K562 (cell line): ENCODE data around the gene POP5. TPM values are rescaled to one million over a fixed set of nuclear protein-coding genes. Genes with fewer than 3 reads are reported as not detected.

Source experiments
- CGGBP1 ChIP-seq: fragments of 250-450 bp; sonication (Bioruptor Pico); IDR thresholded peaks from 2 replicates; pipeline ENCODE4 v1.9.0; 2021; ENCODE audit warnings: mild to moderate bottlenecking
- CREB1 ChIP-seq, 2 experiments: sonication (generic) in 1 of 2; formaldehyde crosslinking in 1 of 2; IDR thresholded peaks; 2 replicates each; pipeline versions ENCODE4 v1.6.1 to v1.8.0; 2012 to 2022; ENCODE audit warnings: inconsistent platforms in 1 of 2, mild to moderate bottlenecking in 1 of 2, missing genetic modification reagents in 1 of 2, moderate library complexity in 1 of 2
- FOSL1 ChIP-seq: fragments of 200-800 bp; sonication (Bioruptor generic); conservative IDR thresholded peaks from 2 replicates; pipeline ENCODE4 v1.6.1; 2016; ENCODE audit warnings: missing genetic modification characterization, missing compliant biosample characterization
- GATAD2A ChIP-seq: fragments of 450-650 bp; IDR thresholded peaks from 2 replicates; pipeline ENCODE4 v1.6.1; 2017
- GATAD2B ChIP-seq: fragments of 450-650 bp; IDR thresholded peaks from 2 replicates; pipeline ENCODE4 v1.6.1; 2017; ENCODE audit warnings: mild to moderate bottlenecking, borderline replicate concordance
- HNRNPH1 ChIP-seq: fragments of 200-400 bp; formaldehyde crosslinking; optimal IDR thresholded peaks from 2 replicates; pipeline ENCODE3; 2017; ENCODE audit warnings: low read depth, mild to moderate bottlenecking, low read length, moderate library complexity
- MYC ChIP-seq, 2 experiments: fragments of 250-450 bp in 1 of 2; sonication (Bioruptor Pico) in 1 of 2; IDR thresholded peaks; 2 replicates each; pipeline versions ENCODE4 v1.5.1 to v1.6.1; 2012 to 2021; ENCODE audit warnings: low read depth in 2 of 2, borderline replicate concordance in 1 of 2, improper control_type of control experiment in 1 of 2, low read length in 1 of 2, mild to moderate bottlenecking in 1 of 2, moderate library complexity in 1 of 2
- NCOA2 ChIP-seq, 2 experiments: fragments of 450-650 bp; IDR thresholded peaks; 2 replicates each; pipeline ENCODE4 v1.6.1; 2018; ENCODE audit warnings: mild to moderate bottlenecking in 2 of 2, moderate library complexity in 1 of 2; ENCODE audit not compliant: partially characterized antibody in 2 of 2
- PHTF2 ChIP-seq: fragments of 250-450 bp; sonication (Bioruptor Pico); IDR thresholded peaks from 2 replicates; pipeline ENCODE4 v1.5.0; 2021; ENCODE audit warnings: mild to moderate bottlenecking
- STAT5B ChIP-seq: fragments of 250-450 bp; sonication (Bioruptor Pico); IDR thresholded peaks from 2 replicates; pipeline ENCODE4 v1.8.0; 2021; ENCODE audit warnings: mild to moderate bottlenecking, inconsistent platforms
- TBP ChIP-seq: optimal IDR thresholded peaks from 2 replicates; pipeline ENCODE3; 2011; ENCODE audit warnings: low read depth, low read length, improper control_type of control experiment
- ZNF133 ChIP-seq: fragments of 250-450 bp; sonication (Bioruptor Pico); IDR thresholded peaks from 2 replicates; pipeline ENCODE4 v1.4.0; 2020; ENCODE audit warnings: mild to moderate bottlenecking
- ZNF146 ChIP-seq: IDR thresholded peaks from one replicate; pipeline ENCODE4 v1.6.1; 2018; ENCODE audit warnings: missing compliant biosample characterization; ENCODE audit not compliant: unreplicated experiment
- ZNF445 ChIP-seq: fragments of 250-450 bp; sonication (Bioruptor Pico); IDR thresholded peaks from 2 replicates; pipeline ENCODE4 v1.4.0; 2020; ENCODE audit warnings: low read depth, mild to moderate bottlenecking, moderate library complexity
- ZNF639 ChIP-seq, 2 experiments: fragments of 200-800 bp in 1 of 2; sonication (Bioruptor generic) in 1 of 2; sonication (generic) in 1 of 2; formaldehyde crosslinking in 1 of 2; IDR thresholded peaks in 1 of 2; conservative IDR thresholded peaks in 1 of 2; 2 replicates each; pipeline versions ENCODE4 v1.5.0 to v1.6.1; 2016 to 2020; ENCODE audit warnings: missing compliant biosample characterization in 1 of 2, missing genetic modification characterization in 1 of 2, missing genetic modification reagents in 1 of 2
- ZNF785 ChIP-seq: fragments of 250-450 bp; sonication (Bioruptor Pico); IDR thresholded peaks from 2 replicates; pipeline ENCODE4 v1.4.0; 2020; ENCODE audit warnings: mild to moderate bottlenecking
- polyA plus RNA-seq, 8 experiments: library from polyadenylated mRNA; depleted of rRNA in 4 of 8; stranded (reverse) in 5 of 8; unstranded in 3 of 8; fragments of >200 nt; fragmentation: Nextera tagmentation in 2 of 8; fragmentation: Illumina TruSeq in 1 of 8; extraction: Ambion mirVana in 2 of 8; extraction: Trizol in 1 of 8; gene quantifications; 2 replicates each; pipeline versions ENCODE4 v1.2.1 to v1.2.3, GENCODE V29; 2011 to 2014; ENCODE audit warnings: inconsistent platforms in 1 of 8, missing spikeins in 1 of 8
- total RNA-seq, 7 experiments: library from RNA; depleted of rRNA in 6 of 7; stranded (reverse); fragments of >200 nt in 6 of 7; fragmentation: Illumina TruSeq in 2 of 7; extraction: Trizol in 2 of 7; gene quantifications; 2 replicates each; pipeline versions ENCODE4 v1.2.1 to v1.2.3, GENCODE V29; 2011 to 2021; ENCODE audit warnings: low replicate concordance in 1 of 7
- TF ChIP-seq, protein P1 (sequence below): fragments of 250-450 bp; sonication (Bioruptor Pico); IDR thresholded peaks from 2 replicates; pipeline ENCODE4 v1.8.0; 2022; ENCODE audit warnings: inconsistent platforms, mild to moderate bottlenecking, moderate library complexity, borderline replicate concordance
- TF ChIP-seq, protein P2 (sequence below): sonication (generic); formaldehyde crosslinking; IDR thresholded peaks from 2 replicates; pipeline ENCODE4 v1.8.0; 2023; ENCODE audit warnings: mild to moderate bottlenecking, missing genetic modification reagents

The POP5 gene
- total and polyA plus RNA-seq, 9 of the 15 experiments (the other 6 are each of a cell fraction or from before 2014, with no cell fraction given), result 57.5 to 253 (median 73.8) TPM

GRCh38 chr12:120625557-120626419 lies 44.6 kb upstream of the POP5 start (continued):
- peak in 1 of 2 experiments; percentile 41; a peak in 1 of 4 replicates for TF ChIP-seq ZNF639 (CRISPR knock-in tag; conservative IDR thresholded peaks at IDR 0.05 in 1 of 2, IDR thresholded peaks at IDR 0.05 in 1 of 2)
- 0 out of 2 replicates have a peak, but pooled peaks have one; percentile 17 for TF ChIP-seq FOSL1 (tag)
- no peak for TF ChIP-seq ZNF785 (CRISPR knock-in tag)
- no peak for TF ChIP-seq HNRNPH1
- TF ChIP-seq GATAD2B, result no peak
- no peak for TF ChIP-seq CREB1 (IDR thresholded peaks at IDR 0.05)
- peak; percentile 37; the same call in 1 of the 2 replicates for TF ChIP-seq CREB1 (CRISPR knock-in tag; IDR thresholded peaks at IDR 0.05)
- no peak for TF ChIP-seq NCOA2 (IDR thresholded peaks at IDR 0.05; ENCODE audit: partially characterized antibody in 2 of 2)
- TF ChIP-seq GATAD2A, result no peak
- TF ChIP-seq ZNF146 (CRISPR knock-in tag), result no peak
- TF ChIP-seq PHTF2 (CRISPR knock-in tag), result no peak
- no peak for TF ChIP-seq ZNF445
- TF ChIP-seq, protein P1, sequence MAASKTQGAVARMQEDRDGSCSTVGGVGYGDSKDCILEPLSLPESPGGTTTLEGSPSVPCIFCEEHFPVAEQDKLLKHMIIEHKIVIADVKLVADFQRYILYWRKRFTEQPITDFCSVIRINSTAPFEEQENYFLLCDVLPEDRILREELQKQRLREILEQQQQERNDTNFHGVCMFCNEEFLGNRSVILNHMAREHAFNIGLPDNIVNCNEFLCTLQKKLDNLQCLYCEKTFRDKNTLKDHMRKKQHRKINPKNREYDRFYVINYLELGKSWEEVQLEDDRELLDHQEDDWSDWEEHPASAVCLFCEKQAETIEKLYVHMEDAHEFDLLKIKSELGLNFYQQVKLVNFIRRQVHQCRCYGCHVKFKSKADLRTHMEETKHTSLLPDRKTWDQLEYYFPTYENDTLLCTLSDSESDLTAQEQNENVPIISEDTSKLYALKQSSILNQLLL (CRISPR knock-in tag), result no peak
- TF ChIP-seq, protein P2, sequence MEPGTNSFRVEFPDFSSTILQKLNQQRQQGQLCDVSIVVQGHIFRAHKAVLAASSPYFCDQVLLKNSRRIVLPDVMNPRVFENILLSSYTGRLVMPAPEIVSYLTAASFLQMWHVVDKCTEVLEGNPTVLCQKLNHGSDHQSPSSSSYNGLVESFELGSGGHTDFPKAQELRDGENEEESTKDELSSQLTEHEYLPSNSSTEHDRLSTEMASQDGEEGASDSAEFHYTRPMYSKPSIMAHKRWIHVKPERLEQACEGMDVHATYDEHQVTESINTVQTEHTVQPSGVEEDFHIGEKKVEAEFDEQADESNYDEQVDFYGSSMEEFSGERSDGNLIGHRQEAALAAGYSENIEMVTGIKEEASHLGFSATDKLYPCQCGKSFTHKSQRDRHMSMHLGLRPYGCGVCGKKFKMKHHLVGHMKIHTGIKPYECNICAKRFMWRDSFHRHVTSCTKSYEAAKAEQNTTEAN (CRISPR knock-in tag), result no peak
- 0 out of 2 replicates have a peak, but pooled peaks have one; percentile 18 for TF ChIP-seq MYC (IDR thresholded peaks at IDR 0.05; ENCODE audit: low read depth, low read length)
- no peak for TF ChIP-seq MYC (CRISPR knock-in tag; IDR thresholded peaks at IDR 0.05; ENCODE audit: borderline replicate concordance, low read depth)
- peak; percentile 41 for TF ChIP-seq TBP
- no peak for TF ChIP-seq CGGBP1
- TF ChIP-seq ZNF133 (CRISPR knock-in tag), result no peak
- no peak for TF ChIP-seq STAT5B (CRISPR knock-in tag)
